ENCODE results near the gene LRRC8D. TPM values are rescaled to one million over a fixed set of nuclear protein-coding genes. Genes with fewer than 3 reads are reported as not detected.

The LRRC8D gene
- total and polyA plus RNA-seq, 9 of the 15 experiments (the other 6 are each of a cell fraction or from before 2014, with no cell fraction given), result 3.4 to 53.9 (median 15.9) TPM

DNA sequence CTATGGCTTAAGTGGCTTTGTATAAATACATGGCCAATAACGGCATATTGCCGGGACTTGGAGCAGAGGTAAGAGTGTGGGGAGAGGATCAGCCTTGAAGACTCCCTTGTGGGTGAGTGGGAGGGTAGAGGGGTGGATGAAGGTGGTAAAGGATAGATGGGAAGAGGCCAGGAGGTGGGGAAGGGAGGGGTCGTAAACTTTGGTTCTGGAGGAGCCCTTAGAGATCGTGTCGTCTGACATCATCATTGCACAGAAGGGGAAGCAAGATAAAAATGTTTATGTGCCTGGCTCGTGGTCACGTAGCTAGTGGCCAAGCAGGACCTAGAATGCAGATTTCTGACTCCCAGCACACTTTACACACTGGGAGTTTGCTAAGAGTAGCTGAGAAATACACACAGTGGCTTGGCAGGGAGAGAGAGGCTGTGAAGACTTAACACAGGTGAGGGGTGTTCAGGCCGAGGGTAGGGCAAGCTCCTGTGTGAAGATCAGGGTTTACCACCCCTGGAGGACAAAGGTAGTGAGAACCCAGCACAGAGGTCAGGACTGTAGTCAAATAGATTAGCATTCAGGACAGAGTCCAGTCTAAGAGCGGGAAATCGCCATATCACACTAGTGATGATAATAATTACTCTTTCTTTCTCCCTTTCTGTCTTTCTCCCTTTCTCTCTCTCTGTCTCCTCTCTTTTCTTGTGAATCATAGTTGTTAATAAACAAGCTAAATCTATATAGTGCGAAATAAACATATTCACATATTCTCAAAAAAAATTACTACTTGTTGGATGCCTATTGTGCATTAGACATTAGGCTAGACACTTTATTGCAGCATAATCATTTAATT, 75.5 kb downstream of the LRRC8D start (continued):
- TF ChIP-seq TEAD4 (IDR thresholded peaks at IDR 0.05; ENCODE audit: low read length), result peak; percentile 92
- TF ChIP-seq TEAD4 (CRISPR knock-in tag; IDR thresholded peaks at IDR 0.05; ENCODE audit: borderline replicate concordance), result no peak
- TF ChIP-seq KAT7 (CRISPR knock-in tag; IDR thresholded peaks at IDR 0.05; ENCODE audit: borderline replicate concordance), result no peak
- TF ChIP-seq SIRT6 (IDR thresholded peaks at IDR 0.05; ENCODE audit: low read depth, low read length), result no peak
- no peak for TF ChIP-seq THRA (IDR thresholded peaks at IDR 0.05)
- TF ChIP-seq PTRF (tag; IDR thresholded peaks at IDR 0.05), result no peak
- TF ChIP-seq, protein P1, sequence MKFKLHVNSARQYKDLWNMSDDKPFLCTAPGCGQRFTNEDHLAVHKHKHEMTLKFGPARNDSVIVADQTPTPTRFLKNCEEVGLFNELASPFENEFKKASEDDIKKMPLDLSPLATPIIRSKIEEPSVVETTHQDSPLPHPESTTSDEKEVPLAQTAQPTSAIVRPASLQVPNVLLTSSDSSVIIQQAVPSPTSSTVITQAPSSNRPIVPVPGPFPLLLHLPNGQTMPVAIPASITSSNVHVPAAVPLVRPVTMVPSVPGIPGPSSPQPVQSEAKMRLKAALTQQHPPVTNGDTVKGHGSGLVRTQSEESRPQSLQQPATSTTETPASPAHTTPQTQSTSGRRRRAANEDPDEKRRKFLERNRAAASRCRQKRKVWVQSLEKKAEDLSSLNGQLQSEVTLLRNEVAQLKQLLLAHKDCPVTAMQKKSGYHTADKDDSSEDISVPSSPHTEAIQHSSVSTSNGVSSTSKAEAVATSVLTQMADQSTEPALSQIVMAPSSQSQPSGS (CRISPR knock-in tag; IDR thresholded peaks at IDR 0.05), result no peak
- TF ChIP-seq NONO (IDR thresholded peaks at IDR 0.05; ENCODE audit: low read depth in 2 of 2, low read length in 1 of 2), result 0 out of 4 replicates have a peak, but pooled peaks of 1 of the 2 experiments have one; percentile 47
- no peak for TF ChIP-seq MCM5 (IDR thresholded peaks at IDR 0.05; ENCODE audit: low read depth)
- TF ChIP-seq USF2 (CRISPR knock-in tag; IDR thresholded peaks at IDR 0.05), result no peak
- TF ChIP-seq ZNF785 (CRISPR knock-in tag; IDR thresholded peaks at IDR 0.05), result no peak
- TF ChIP-seq, protein P2, sequence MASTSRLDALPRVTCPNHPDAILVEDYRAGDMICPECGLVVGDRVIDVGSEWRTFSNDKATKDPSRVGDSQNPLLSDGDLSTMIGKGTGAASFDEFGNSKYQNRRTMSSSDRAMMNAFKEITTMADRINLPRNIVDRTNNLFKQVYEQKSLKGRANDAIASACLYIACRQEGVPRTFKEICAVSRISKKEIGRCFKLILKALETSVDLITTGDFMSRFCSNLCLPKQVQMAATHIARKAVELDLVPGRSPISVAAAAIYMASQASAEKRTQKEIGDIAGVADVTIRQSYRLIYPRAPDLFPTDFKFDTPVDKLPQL (IDR thresholded peaks at IDR 0.05; ENCODE audit: extremely low read depth, insufficient read length), result no peak
- TF ChIP-seq XRCC4 (IDR thresholded peaks at IDR 0.05; ENCODE audit: extremely low read depth, insufficient read depth, insufficient read length), result no peak
- TF ChIP-seq ZNF696 (CRISPR knock-in tag; conservative IDR thresholded peaks at IDR 0.05), result no peak
- no peak for TF ChIP-seq ZNF431 (CRISPR knock-in tag; IDR thresholded peaks at IDR 0.05)
- TF ChIP-seq TAF1 (IDR thresholded peaks at IDR 0.05; ENCODE audit: control insufficient read depth, extremely low read depth, insufficient read depth, low read length, severe bottlenecking), result peak; percentile 43
- TF ChIP-seq, protein P3, sequence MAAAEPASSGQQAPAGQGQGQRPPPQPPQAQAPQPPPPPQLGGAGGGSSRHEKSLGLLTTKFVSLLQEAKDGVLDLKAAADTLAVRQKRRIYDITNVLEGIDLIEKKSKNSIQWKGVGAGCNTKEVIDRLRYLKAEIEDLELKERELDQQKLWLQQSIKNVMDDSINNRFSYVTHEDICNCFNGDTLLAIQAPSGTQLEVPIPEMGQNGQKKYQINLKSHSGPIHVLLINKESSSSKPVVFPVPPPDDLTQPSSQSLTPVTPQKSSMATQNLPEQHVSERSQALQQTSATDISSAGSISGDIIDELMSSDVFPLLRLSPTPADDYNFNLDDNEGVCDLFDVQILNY (CRISPR knock-in tag; IDR thresholded peaks at IDR 0.05), result no peak
- peak; percentile 72 for TF ChIP-seq TOE1 (IDR thresholded peaks at IDR 0.05; ENCODE audit: borderline replicate concordance)
- TF ChIP-seq TOE1 (CRISPR knock-in tag; IDR thresholded peaks at IDR 0.05; ENCODE audit: borderline replicate concordance, low read depth), result no peak
